ENCODE data around the gene BORCS6. TPM values are rescaled to one million over a fixed set of nuclear protein-coding genes. Genes with fewer than 3 reads are reported as not detected.

Gene BORCS6
- total and polyA plus RNA-seq, 2 donors (not counting 1 experiment from before 2014, with no cell fraction given), result 9.7 to 20.2 TPM

DNA sequence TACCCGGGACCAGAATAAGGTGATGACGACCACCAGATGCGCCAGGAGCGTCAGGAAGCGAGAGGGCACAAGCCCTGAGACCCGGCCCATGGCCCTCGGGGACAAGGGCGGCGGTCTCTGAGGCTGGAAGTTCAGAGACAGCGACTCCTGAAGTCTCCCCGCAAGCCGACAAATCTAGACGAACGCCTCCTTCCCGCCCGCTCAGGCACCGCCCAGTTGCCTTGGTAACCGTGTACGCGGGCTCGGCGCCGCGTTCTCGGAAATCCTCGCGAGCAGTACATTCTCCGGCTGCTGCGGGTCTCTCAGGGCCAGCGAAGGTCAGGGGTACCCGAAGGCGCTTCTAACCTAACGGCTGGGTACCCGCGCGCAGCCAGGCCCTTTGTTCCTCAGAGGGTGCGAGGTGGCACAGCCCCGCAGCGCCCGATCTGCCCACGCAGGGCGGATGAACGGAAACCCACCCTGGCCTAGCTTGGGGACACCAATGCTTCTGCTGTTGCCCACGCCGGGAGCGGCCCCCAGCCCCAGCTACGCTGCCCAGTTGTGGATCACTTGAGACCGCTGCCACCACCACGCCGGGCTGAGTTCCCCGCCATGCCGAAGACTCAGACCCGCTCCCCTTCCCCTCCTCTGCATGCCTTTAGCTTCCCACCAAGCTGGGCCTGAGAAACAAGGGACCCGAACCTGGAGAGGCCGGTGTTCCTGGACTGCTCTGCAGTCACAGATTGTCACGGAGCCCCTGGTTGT, 13.6 kb downstream of the BORCS6 start, which contains the start of gene TMEM107:
TMEM107 (minus strand) TSS at position 184 of the 744 bp plus-strand sequence; CDS start at position 90, 94 bp downstream.
- ATAC-seq (ENCODE audit: low read depth) (peak; percentile 47), DNase-seq (peak; percentile 91)
- Histone ChIP-seq H3K36me3 (replicated peaks in 1 of 2; ENCODE audit: control extremely low read depth in 1 of 2, control insufficient read depth in 1 of 2, extremely low read depth in 1 of 2, insufficient read depth in 2 of 2, low read length in 1 of 2) (no peaks in the 10 kb centered on the region), H3K9ac (ENCODE audit: low read length) (peak within 1 kb of the TSS; percentile 83), H3K4me1 (ENCODE audit: control insufficient read depth in 2 of 2, insufficient read depth in 2 of 2, low read length in 2 of 2) (peaks cover 24 to 38% of the 10 kb centered on the region in 2 donors), H3K9me3 (ENCODE audit: control extremely low read depth in 1 of 3, control insufficient read depth in 2 of 3, insufficient read depth in 1 of 3, low read length in 2 of 3) (no peaks in the 10 kb centered on the region), H3K27me3 (replicated peaks in 1 of 4; ENCODE audit: control extremely low read depth in 1 of 4, control insufficient read depth in 3 of 4, insufficient read depth in 4 of 4, low read length in 3 of 4) (no peaks in the 10 kb centered on the region), H2AFZ (ENCODE audit: insufficient read depth, low read depth, low read length, poor library complexity, severe bottlenecking) (peak within 1 kb of the TSS; percentile 99), H3K4me3 (ENCODE audit: control extremely low read depth in 1 of 5, extremely low read depth in 1 of 5, insufficient read depth in 1 of 5, low read depth in 2 of 5, low read length in 4 of 5) (peak within 1 kb of the TSS; percentile 48 to 87 (median 72)), H4K20me1 (ENCODE audit: control insufficient read depth, insufficient read depth, low read length, poor library complexity, severe bottlenecking) (no peaks in the 10 kb centered on the region), H3K4me2 (replicated peaks; ENCODE audit: low read depth, low read length, poor library complexity, severe bottlenecking) (peak within 1 kb of the TSS; percentile 97), H3K79me2 (ENCODE audit: control insufficient read depth, insufficient read depth, low read length) (peaks cover 5% of the 10 kb centered on the region), H3K27ac (ENCODE audit: low read length in 2 of 2) (peak within 1 kb of the TSS; percentile 43 to 77)
- H3K27ac Mint-ChIP-seq, result peak within 1 kb of the TSS; percentile 96
- no peaks in the 10 kb centered on the region for H3K9me3 Mint-ChIP-seq (ENCODE audit: insufficient read depth)
- H3K4me1 Mint-ChIP-seq, result peaks cover 46% of the 10 kb centered on the region
- 2% methylated on average over 56 of the region's 56 CpGs for WGBS (ENCODE audit: insufficient coverage)
- H3K27me3 Mint-ChIP-seq, result no peaks in the 10 kb centered on the region
- TF ChIP-seq, protein P1, sequence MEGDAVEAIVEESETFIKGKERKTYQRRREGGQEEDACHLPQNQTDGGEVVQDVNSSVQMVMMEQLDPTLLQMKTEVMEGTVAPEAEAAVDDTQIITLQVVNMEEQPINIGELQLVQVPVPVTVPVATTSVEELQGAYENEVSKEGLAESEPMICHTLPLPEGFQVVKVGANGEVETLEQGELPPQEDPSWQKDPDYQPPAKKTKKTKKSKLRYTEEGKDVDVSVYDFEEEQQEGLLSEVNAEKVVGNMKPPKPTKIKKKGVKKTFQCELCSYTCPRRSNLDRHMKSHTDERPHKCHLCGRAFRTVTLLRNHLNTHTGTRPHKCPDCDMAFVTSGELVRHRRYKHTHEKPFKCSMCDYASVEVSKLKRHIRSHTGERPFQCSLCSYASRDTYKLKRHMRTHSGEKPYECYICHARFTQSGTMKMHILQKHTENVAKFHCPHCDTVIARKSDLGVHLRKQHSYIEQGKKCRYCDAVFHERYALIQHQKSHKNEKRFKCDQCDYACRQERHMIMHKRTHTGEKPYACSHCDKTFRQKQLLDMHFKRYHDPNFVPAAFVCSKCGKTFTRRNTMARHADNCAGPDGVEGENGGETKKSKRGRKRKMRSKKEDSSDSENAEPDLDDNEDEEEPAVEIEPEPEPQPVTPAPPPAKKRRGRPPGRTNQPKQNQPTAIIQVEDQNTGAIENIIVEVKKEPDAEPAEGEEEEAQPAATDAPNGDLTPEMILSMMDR (IDR thresholded peaks at IDR 0.05), result no peak
- no peak for TF ChIP-seq EZH2 (IDR thresholded peaks at IDR 0.05; ENCODE audit: borderline replicate concordance, insufficient read depth, low read depth, low read length, poor library complexity, severe bottlenecking)
- H3K4me3 Mint-ChIP-seq, result peak within 1 kb of the TSS; percentile 94
- POLR2A ChIA-PET, result interaction anchor here (0.6 to 2.0 kb wide), 6 partner anchors 10 to 63 kb away, joined by 3 to 9 read pairs (median 4); partner anchors contain the start of gene BORCS6
- intact Hi-C loops (cut with micrococcal nuclease), result no loop called here
- CTCF ChIA-PET, result interaction anchor here (1.0 to 1.9 kb wide), 7 partner anchors 10 to 68 kb away, joined by 3 to 7 read pairs (median 4); no protein-coding TSS in a partner anchor

DNA sequence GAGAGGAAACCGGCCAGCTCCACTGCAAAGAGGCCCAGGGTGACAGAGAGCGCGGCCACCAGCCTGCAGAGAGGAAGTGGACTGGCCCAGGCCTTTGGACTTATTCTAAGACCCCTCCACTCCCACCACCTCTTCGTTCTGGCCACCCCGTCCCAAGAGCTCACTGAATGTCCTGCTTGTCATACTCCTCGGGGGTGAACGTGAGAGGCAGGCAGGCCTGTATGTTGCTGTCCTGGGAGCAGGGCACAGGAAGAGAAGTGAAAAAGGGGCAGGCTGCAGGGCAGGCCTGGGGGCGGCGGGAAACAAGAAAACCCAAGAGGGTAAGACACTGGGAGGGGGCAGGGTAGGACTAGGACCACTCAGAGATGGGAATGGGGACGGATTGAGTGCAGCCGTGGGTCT, 14.2 kb downstream of the BORCS6 start:
- peak overlapping the region; percentile 99 for H2AFZ ChIP-seq (ENCODE audit: insufficient read depth, low read depth, low read length, poor library complexity, severe bottlenecking)
- H3K27ac ChIP-seq (ENCODE audit: low read length in 2 of 2), result peak overlapping the region; percentile 43 to 77
- no peak for DNase-seq
- H4K20me1 ChIP-seq (ENCODE audit: control insufficient read depth, insufficient read depth, low read length, poor library complexity, severe bottlenecking), result no peaks in the 10 kb centered on the region
- H3K36me3 ChIP-seq (replicated peaks in 1 of 2; ENCODE audit: control extremely low read depth in 1 of 2, control insufficient read depth in 1 of 2, extremely low read depth in 1 of 2, insufficient read depth in 2 of 2, low read length in 1 of 2), result no peaks in the 10 kb centered on the region
- H3K4me1 Mint-ChIP-seq, result peaks cover 46% of the 10 kb centered on the region
- no peaks in the 10 kb centered on the region for H3K27me3 Mint-ChIP-seq
- H3K27ac Mint-ChIP-seq, result peak overlapping the region; percentile 96
- H3K9ac ChIP-seq (ENCODE audit: low read length), result peak overlapping the region; percentile 83
- H3K27me3 ChIP-seq (replicated peaks in 1 of 4; ENCODE audit: control extremely low read depth in 1 of 4, control insufficient read depth in 3 of 4, insufficient read depth in 4 of 4, low read length in 3 of 4), result no peaks in the 10 kb centered on the region
- peaks cover 24 to 38% of the 10 kb centered on the region in 2 donors for H3K4me1 ChIP-seq (ENCODE audit: control insufficient read depth in 2 of 2, insufficient read depth in 2 of 2, low read length in 2 of 2)
- 14% methylated on average over 9 of the region's 11 CpGs for WGBS (ENCODE audit: insufficient coverage)
- H3K4me3 Mint-ChIP-seq, result peak overlapping the region; percentile 94
- H3K4me2 ChIP-seq (replicated peaks; ENCODE audit: low read depth, low read length, poor library complexity, severe bottlenecking), result peak overlapping the region; percentile 97
- TF ChIP-seq, protein P1 (IDR thresholded peaks at IDR 0.05), result no peak
- no peak for TF ChIP-seq EZH2 (IDR thresholded peaks at IDR 0.05; ENCODE audit: borderline replicate concordance, insufficient read depth, low read depth, low read length, poor library complexity, severe bottlenecking)
- H3K79me2 ChIP-seq (ENCODE audit: control insufficient read depth, insufficient read depth, low read length), result peaks cover 5% of the 10 kb centered on the region
- no peaks in the 10 kb centered on the region for H3K9me3 Mint-ChIP-seq (ENCODE audit: insufficient read depth)
- intact Hi-C loops (cut with micrococcal nuclease), result no loop called here
- no peaks in the 10 kb centered on the region for H3K9me3 ChIP-seq (ENCODE audit: control extremely low read depth in 1 of 3, control insufficient read depth in 2 of 3, insufficient read depth in 1 of 3, low read length in 2 of 3)
- no peak for ATAC-seq (ENCODE audit: low read depth)
- POLR2A ChIA-PET, result interaction anchor here (1.0 to 2.0 kb wide), 3 partner anchors 14 to 20 kb away, joined by 3 to 9 read pairs (median 3); partner anchors contain the start of gene BORCS6
- H3K4me3 ChIP-seq (ENCODE audit: control extremely low read depth in 1 of 5, extremely low read depth in 1 of 5, insufficient read depth in 1 of 5, low read depth in 2 of 5, low read length in 4 of 5), result peak overlapping the region; percentile 48 to 87 (median 72)
- CTCF ChIA-PET, result interaction anchor here (1.0 to 1.9 kb wide), 5 partner anchors 12 to 68 kb away, joined by 3 to 7 read pairs (median 4); no protein-coding TSS in a partner anchor
